Effector CD4-positive, alpha-beta T cell (primary cell): ENCODE measurements around the gene KIDINS220.

Experiments
- DNase-seq: peaks from one replicate; pipeline ENCODE4 v3.0.0-alpha.2; 2020
- total RNA-seq: gene quantifications from one replicate; lab custom pipeline; 2026; lab: John Stamatoyannopoulos, UW

KIDINS220 gene
- 106 reads per million, percentile 84 among the genes with 10 or more reads in this experiment for total RNA-seq

DNA sequence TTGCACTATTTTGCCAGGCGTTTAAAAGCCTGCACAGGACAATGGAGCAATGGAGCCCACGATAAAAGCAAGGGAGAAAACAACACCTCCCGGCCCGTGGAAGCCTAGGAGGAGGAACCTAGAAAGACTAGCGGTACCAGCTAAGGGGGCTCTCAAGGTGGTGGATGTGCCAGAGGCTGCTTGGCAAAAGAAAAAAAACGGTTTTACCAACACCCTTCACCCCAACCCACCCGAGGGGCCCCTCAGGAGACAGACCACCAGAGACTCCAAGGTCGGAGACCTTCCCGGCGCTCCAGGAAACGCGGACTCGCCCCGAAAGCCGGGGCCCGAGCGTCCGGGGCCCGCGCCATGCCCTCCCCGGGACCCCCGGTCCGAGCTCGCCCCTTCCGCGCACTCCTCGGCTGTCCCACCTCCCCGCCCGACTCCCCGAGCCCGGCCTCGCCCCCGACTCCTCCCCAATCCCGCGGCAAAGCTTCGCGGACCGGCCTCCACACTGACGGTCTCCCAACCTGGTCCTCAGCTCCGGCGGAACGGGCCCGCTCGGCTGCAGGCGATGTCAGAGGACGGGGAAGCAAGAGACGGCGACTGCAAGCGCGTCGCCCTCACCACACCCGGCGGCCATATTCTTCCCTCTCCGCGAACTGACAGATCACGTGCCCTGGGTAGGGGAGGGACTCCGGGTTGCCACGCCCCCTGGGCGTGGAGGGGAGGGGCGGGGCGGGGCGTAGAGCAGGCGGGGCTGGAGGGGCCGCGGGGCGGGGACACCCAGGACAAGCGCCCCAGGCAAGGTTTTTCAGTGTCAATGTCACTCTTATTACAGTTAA is at the start of gene KIDINS220:
TSS of gene KIDINS220 (minus strand) at position 643 of the 824 bp plus-strand sequence. CDS start 10,520 bp downstream, outside the sequence.
- DNase-seq: peak; percentile 78

DNA sequence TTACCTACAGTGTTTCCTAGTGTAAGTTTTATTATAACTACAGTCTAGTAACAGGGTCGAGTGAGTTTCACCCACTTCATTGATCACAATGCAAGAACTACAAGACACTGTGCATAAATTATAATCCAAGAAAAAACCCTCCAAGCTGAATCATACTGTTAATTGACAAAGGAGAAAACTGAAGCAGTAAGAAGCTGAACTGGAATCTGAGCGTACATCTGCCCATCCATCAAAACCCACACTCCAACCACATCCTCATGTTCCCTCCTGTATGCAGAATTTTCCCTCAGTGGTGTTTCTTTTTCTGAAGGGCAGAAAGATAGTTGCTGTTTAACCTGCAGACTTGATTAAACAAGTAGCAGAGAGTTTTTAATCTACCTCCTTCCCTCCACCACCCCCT is 49.5 kb upstream of the KIDINS220 start:
- DNase-seq: no peak

DNA sequence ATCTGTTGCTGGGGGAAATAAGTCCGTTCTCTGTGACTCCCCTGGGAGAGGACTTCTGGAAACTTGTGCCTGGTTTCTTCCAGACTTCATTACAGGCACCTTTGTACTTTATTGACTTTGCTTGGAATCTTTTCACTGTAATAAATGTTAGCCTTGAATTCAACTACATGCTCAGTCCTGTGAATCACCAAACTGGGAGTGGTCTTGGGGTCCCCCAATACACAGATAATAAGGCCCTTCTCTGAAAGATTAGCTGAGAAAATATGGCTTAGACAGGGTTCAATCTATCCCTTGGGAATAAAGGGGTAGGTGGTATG is 48.7 kb upstream of the KIDINS220 start:
- DNase-seq: no peak

DNA sequence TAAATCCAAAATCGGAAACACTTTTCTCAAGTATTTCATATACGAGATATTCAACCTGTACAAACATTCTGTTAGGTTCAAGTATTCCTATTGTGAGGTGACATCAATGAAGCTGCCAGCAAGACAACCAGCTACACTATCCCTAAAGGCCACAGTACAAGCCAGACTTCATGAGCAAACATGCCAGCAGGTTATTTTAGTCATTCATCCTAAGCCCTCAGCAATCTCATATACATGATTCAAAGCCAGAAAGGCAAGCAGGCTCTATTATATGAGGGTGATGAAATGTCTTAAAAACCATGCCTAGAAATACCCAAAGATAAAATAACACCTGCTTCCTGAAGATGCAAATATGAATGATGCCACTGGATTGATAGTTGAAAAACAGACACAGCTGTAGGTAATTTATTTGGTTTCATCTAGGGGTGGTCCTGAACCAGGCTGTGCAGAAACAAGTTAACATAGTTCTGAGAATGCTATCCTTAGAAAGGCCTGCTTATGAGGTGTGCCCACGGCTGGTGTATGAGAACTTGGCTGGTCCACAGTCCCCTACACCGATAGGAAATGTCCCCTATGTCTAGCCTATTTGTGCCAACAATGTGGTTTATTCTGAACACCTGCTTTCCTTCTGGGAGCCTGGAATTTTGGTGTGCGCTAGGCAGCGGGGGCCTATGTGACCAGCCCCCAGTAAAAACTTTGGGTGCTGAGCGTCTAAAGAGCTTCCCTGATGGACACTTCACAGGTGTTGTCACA is 48.2 kb upstream of the KIDINS220 start:
- no peak for DNase-seq

DNA sequence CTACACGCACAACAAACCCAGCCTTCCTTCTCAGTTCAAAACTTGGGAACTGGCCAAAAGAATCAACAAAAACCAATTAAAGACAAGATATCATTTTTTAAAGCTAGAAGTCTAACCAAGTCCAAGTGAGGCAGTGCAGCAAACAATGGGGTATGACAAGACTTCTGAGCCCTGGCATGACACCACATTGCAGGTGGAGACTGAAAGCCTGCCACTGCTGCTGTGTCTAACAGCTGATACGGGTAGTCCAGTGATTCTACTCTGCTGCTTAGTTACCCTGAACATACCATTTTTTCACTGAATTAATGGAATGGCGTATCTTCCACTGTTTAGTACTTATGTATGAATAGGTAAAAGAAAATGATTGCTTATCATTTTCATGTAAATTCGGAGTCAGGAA is 47.4 kb upstream of the KIDINS220 start:
- DNase-seq: no peak

DNA sequence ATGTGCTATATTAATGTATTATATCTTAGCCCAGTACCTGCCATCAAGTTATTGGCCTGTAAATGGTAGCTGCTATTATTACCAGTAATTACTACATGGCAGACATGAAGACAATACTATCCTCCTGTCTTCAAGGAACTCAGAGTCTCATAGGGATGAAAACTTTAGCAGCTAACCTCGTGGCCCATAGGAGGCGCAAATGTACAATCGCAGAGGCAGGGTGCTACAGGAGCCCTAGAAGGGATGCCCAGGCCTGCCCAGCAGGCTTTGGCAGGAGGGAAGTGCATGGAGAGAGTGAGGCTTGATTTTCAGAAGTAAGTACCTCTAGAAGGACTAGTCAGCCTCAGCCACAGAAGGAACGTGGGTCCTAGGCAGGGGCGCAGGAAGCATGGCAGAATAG is 44.7 kb upstream of the KIDINS220 start:
- DNase-seq: no peak

DNA sequence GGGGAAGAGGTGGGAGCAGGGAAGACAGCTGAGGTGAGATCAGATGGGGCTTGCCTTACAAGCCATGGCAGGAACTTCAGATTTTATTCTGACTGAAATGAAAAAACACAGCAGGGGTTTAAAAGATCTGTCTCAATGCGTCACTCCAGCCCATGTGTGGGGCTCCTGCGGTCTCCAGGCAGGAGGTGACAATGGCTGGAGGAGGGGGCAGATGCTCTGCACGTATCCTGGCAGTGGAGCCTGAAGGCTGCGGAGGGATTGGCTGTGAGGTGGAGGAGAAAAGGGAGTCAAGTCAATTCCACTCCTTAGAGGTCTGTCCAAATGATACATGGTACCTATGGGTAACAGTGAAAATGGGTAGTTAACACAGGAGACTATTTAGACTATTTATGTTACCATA is 40.5 kb upstream of the KIDINS220 start:
- no peak for DNase-seq

DNA sequence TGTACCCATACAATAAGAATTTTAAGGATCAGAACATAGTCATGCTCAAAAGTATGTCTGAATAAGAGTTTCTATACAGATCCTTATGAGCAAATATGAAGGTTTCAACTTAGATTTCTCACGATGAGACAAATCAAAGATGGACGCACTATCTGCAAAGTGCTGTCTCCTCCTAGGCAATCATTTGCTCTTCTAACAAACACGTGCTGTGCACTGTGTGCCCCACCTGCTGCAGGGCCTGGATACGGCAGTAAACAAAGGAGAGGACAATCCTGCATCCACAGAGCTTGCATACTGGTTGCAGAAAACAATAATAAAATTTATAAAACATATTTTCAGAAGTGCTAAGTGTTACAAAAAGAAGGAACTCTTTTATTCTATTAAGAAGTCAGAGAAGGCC is 39.9 kb upstream of the KIDINS220 start:
- DNase-seq: no peak

DNA sequence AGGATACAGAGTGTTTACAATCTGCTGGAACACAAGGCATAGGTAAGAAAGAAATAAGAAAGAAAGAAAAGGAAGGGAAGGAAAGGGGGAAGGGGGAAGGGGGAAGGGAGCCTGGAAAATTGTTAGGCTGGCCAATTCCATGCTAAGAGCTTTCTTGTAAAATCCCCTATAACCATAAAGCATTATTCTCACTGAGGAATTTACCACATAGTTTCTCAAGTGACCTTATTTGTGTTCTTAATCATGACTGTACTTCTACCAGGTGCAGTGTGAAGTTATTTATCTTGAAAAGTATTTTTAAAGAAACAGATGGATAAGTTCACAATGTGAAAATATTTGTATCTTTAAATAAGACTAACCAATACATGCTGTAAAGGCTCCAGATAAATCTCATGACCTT is 39.2 kb upstream of the KIDINS220 start:
- DNase-seq: no peak

DNA sequence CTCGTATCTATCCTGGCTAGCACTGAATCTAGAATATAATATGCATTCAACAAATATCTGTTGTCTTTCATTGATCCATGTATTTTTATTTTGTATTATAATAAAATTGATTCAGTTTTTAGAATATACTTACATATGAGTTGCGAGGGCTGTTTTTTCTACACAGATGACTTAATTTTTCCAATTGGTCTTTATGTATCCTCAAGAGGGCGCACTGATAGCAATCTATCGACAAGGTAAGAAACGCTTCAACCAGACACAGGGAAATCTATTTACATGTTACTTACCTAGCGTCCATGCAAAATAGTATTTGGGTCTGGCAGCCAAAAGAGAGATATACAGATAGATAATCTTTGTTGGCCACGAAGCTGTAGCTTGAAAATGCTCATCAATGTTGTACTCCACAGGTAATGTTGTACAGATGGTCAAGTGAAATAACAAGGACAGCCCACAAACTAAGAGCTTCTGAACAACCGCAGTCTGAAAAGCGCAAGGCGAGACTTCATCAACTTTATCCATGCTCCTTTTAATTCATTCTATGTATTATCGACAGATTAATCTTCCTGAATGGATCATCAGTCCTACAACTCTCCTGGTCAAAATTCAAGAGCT is 35.5 kb upstream of the KIDINS220 start:
- no peak for DNase-seq

DNA sequence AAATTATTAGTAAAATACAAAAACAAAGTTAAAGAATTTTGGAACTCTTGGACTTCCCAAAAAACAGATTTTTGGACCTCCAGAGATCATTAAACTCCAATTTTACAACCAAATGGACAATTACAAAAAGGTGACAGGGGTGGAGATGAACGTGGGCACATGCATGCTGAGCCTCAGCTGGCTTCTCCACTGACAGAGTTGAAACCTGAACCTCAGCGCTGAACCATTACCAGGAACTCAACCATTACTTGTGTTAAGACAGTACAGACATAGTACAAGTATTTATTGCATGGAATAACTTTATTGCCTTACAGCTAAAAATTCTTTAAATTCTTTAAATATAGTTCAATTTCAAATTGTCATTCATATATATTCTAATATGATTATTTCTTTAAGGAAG is 33.0 kb upstream of the KIDINS220 start:
- DNase-seq: no peak

DNA sequence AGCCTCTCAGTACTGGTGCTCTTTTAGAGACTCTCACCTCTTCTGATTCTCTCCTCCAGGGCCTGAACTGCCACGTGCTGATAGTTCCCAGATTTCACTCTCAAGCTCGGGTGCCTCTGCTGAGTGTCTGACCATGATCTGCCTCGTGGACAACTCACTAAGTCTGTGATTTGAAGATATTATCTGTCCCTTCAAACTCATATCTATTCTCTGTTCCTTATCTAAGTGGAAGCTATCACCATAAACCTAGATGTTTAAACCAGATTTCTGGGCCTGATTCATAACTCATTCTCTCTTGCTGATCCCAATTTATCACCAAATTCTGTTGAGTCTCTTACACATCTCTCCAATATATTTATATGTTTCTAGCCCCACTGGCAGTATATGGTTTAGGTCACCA is 29.9 kb upstream of the KIDINS220 start:
- no peak for DNase-seq

DNA sequence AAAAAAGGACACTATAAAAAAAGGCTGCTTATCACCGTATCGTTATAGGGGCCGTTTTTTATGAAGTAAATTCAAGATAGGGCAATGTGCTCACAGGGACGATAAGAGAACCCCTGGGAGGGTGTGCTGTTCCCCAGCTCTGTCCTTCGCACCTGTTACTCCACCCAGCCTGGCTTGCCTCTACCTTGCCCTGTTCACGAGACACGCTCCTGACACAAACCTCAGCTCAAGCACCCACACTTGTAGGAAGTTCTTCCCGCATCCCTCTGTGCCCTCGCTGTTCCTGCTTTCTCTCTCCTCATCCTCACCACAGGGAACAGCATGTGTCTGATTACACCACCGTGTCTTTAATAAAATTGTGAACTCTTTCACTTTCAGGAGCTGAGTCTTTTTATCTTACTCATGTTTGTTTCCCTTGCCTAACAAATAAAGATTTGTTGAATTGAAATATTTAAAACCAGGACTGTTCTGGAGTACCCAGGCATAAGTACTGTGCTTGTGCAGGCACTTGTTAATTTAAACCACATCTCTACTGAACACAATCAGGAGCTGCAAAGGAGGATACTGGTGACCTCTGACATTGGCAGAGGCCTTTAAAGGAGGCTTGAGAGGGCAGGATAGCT is 26.0 kb upstream of the KIDINS220 start:
- DNase-seq: no peak

DNA sequence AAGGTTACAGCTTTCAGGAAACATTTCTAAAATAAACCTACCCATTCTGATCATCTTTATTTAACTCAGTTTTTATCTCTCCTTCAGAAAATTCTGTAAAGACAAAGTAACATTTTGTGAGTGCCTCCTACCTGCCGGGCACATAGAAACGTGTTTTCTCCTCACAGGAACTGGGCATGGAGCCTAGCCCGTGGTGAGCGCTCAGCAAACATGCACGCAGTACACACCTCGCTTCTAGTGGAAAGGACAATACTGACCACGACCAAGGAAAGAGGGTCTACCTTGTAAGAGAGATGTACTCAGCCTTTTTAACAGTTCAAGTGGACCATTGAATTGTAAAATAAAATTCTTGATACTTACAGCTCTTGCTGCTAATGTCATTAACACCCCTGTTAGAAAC is 24.8 kb upstream of the KIDINS220 start:
- no peak for DNase-seq

DNA sequence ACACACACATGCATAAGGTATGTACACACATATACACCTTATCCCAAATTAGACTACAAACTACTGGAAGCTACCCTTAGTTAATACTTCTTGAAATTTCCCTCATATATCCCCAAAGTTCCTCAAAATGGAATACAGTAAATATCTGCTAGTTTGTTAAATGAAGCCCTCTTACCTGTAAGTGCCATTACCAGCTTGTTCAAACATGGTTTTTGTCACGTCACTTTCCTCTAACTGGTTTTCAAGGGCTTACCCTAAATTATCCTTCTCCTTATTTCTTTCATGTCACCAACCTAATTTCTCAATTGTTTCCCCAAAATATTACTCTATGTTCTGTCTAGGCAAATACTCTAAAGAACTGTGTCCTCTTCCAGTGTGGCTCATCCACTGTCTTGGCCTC is 24.4 kb upstream of the KIDINS220 start:
- DNase-seq: no peak

DNA sequence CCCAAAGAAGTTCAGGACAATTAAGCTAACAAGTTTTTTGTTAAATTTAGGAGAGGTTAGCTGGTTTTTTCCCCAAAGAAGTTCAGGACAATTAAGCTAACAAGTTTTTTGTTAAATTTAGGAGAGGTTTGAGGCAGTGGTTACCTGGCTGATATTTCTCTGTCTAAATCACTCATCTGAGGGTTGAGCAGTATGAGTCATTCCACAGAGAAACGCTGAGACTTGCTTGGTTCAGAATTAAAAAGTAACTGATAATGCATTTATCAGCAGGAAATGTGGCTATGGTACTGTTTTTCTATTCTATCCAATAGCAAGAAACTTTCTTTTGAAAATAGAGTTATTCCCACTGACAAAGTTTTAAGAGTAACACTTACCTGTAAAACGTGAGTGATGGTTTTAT is 22.8 kb upstream of the KIDINS220 start:
- DNase-seq: no peak

DNA sequence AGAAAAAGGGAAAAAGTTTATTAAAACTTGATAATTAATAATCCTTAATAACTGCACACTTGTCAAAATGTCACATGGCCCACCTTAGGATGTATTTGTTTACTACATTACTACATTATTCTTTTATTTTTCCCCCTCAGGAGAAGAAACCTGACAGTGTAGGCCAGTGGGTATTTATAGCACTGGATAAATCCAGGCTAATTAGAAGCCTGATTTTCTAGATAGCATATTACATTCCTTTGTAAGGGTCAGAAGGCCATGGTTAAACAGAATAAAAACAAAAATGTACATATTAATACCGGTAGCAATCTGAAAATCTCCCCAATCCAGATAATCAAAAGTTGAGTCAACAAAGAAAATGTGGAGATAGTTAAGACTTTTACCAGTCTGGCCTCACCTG is 21.5 kb upstream of the KIDINS220 start:
- no peak for DNase-seq

DNA sequence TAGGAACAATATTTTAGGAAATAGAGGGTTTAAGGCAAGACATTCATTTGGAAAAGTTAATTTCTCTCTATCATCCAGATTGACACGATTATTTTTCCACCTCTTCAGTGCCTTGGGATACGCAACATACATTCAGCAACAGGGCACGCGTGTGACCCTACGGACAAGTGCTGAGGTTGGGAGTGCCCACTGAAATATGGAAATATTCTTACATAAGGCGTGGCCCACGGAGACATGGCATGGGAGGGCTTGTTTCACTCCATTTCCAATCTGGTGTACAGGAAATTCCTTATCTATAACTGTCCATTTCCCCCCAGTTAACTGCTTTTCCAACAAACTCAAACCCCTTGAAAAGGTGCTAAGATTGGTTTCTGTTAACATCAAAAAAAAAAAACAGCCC is 20.9 kb upstream of the KIDINS220 start:
- DNase-seq: no peak

DNA sequence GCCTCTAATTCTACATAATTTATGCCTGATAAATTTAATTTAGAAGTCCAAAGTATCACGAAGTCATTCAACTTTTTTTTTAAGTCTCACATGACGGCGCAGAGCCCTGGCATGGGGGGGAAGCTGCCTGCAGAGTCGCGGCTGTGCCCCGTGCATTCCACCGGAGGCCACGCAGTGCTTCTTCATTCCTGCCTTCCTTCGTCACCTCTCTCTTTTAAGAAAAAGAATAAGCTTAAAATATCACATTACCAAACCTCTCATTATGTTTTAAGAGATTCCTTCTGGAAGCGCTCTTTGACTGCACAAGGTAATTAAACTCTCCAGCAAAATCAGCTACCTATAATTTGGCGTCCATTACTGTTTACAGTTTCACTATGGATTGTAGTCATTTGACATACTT is 20.3 kb upstream of the KIDINS220 start:
- DNase-seq: no peak

DNA sequence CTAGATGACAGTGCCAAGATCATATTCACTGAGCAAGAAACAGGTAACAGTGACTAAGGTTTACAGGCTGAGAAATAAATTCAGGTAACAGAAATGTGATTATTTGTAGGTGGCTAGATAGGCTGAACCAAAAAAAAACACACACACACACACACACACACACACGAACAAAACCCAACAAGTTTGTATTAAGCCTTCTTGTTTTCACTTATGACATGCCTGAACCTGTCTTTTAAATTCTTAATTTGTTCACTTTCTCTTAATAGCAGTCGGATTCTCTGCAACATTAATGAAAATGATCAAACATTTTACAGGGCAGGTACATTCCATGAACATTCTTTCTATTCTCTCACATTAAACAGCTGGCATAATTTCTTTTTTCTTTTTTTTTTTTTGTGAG is 18.8 kb upstream of the KIDINS220 start:
- DNase-seq: no peak

DNA sequence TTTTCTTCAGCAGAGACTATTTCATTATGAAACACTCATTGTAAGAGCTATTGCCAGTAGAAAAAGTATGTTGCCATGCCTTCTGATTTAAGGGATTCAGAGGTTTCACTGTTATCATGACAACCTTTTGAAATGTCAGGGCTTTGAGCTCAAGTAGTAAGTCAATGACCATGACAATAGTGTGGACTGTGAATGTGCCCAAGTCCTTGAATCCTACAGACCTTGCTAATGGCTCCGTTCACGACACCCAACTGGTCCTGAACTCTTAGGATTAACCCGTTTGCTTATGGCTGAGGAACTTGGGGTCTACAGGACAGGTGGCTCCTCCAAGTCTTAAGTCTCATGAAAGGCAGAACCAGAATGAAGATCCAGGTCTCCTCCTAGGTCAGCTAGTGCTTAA is 17.6 kb upstream of the KIDINS220 start:
- no peak for DNase-seq

DNA sequence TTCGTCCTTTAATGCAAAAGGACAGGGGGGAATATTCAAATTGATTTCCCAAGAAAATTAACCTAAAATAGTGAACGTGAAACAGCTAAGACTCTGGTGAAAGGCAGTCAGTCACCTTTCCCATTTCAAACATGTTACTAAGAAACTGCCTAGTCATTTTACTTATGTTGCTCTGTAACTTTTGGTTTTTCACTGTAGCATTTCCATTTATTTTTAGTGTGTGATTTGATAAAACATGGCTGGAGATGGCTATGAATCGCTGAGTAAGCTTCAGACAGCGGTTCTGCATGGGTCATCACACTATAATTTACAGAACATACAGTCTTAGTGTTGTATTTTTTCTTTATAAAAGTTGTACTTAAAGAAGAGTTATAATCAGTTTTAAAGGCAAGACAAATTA is 16.0 kb upstream of the KIDINS220 start:
- no peak for DNase-seq

DNA sequence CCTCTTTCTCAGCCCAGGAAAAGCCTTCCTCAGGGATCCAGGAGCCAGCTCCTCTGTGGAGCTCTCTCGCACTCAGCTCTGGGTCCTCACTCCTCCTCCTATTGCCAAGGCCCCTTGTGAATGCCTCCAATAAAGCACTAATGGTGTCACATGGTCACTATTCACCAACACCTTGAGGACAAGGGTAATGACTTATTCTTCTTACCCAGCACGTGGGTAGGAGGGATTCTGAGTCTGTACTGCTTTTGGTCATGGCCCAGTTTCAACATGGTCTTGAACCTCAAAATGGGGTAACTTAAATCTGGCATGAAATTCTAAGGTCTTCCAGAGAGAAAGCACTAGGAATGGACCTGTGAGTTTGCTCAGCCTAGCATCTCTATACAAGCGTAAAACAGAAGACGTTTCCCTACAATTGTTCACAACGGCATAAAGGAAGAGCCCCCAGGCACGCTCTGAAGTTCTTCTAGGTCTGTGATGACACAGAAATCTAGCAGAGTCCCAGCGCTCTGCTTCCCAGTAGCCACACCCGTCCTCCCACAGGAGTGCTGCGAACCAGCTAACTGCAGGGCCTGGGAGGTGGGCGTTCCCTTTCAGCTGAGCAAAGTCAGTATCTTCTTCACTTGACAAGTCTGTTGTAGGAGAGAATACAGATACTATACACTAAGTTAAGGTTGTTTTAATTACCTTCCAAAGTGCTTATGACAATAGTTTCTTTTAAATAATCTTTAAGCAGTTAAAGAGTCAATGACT is 14.6 kb upstream of the KIDINS220 start:
- DNase-seq: no peak
